Measurements from ENCODE around the gene RASA4B. TPM values are rescaled to one million over a fixed set of nuclear protein-coding genes. Genes with fewer than 3 reads are reported as not detected.

The RASA4B gene
- total and polyA plus RNA-seq, 2 experiments from 2014 or later: 0.99 to 1.5 TPM

DNA sequence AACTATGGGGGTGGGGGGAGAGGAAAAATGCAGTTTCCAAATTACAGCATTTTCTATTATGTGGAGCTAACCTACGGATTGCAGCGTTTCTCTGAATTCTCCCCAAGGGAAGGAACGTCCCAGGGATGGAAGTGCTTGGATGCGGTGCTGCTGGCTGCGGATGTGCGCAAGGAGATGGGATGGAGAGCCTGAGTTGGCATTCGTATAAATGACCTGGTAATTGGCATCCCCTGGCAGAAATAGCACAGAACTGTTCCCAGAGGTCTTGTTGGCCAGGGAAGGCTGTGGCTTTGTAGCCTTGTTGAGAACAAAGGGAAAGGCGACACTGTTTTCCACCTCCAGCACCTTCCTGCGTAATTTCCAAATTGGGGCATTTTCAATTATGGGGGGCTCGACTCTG lies 81.5 kb downstream of the RASA4B start:
- H3K27me3 Mint-ChIP-seq (ENCODE audit: insufficient read depth, low read depth, poor library complexity): peaks cover 13% of the 10 kb centered on the region
- H3K4me1 ChIP-seq (ENCODE audit: insufficient read depth): peaks cover 24% of the 10 kb centered on the region
- H3K9me3 Mint-ChIP-seq: no peaks in the 10 kb centered on the region
- no peak overlapping the region for H3K27ac ChIP-seq (ENCODE audit: low read depth)
- DNase-seq (ENCODE audit: low spot score) (no peak), ATAC-seq (no peak)
- no peak overlapping the region for H3K4me3 ChIP-seq
- no peak overlapping the region for H3K4me2 ChIP-seq
- H3K27me3 ChIP-seq (ENCODE audit: insufficient read depth): no peaks in the 10 kb centered on the region
- no peak overlapping the region for H3K4me3 Mint-ChIP-seq
- H3K36me3 Mint-ChIP-seq (ENCODE audit: low read depth): peaks cover 3% of the 10 kb centered on the region; the same call in 2 of the 3 replicates
- no peaks in the 10 kb centered on the region for H3K36me3 ChIP-seq (ENCODE audit: insufficient read depth)
- H4K20me1 ChIP-seq (replicated peaks; ENCODE audit: insufficient read depth): no peaks in the 10 kb centered on the region
- TF ChIP-seq CREB1 (CRISPR knock-in tag; IDR thresholded peaks at IDR 0.05; ENCODE audit: low read depth): no peak
- no peak for TF ChIP-seq CTCF (conservative IDR thresholded peaks at IDR 0.05; ENCODE audit: low read depth in 2 of 2)
- no peak for TF ChIP-seq JUNB (IDR thresholded peaks at IDR 0.05; ENCODE audit: unreplicated experiment)
- TF ChIP-seq REST (IDR thresholded peaks at IDR 0.05; ENCODE audit: unreplicated experiment): no peak
- TF ChIP-seq ZNF114 (CRISPR knock-in tag; IDR thresholded peaks at IDR 0.05): no peak
- no peak for TF ChIP-seq EZH2 (IDR thresholded peaks at IDR 0.05; ENCODE audit: low read depth, unreplicated experiment)
- TF ChIP-seq ZNF462 (CRISPR knock-in tag; IDR thresholded peaks at IDR 0.05): no peak
- TF ChIP-seq ETS1 (IDR thresholded peaks at IDR 0.05): no peak
- TF ChIP-seq ZNF331 (CRISPR knock-in tag; IDR thresholded peaks at IDR 0.05; ENCODE audit: low read depth): no peak
- no peak for TF ChIP-seq POLR2AphosphoS5 (IDR thresholded peaks at IDR 0.05; ENCODE audit: low read depth)
- no peak for TF ChIP-seq NANOG (IDR thresholded peaks at IDR 0.05; ENCODE audit: borderline replicate concordance)
- TF ChIP-seq EZH2phosphoT487 (IDR thresholded peaks at IDR 0.05; ENCODE audit: unreplicated experiment): no peak
- TF ChIP-seq STAT1 (IDR thresholded peaks at IDR 0.05; ENCODE audit: unreplicated experiment): no peak
- 0 out of 2 replicates have a peak, but pooled peaks cover 7% of the 10 kb centered on the region for H3K79me2 ChIP-seq (replicated peaks; ENCODE audit: insufficient read depth)
- H3K27ac Mint-ChIP-seq: no peak overlapping the region
- H3F3A ChIP-seq (replicated peaks; ENCODE audit: low read depth): no peaks in the 10 kb centered on the region; the same call in 1 of the 2 replicates
- H3K4me1 Mint-ChIP-seq: peaks cover 19% of the 10 kb centered on the region
- no peaks in the 10 kb centered on the region for H3K9me2 ChIP-seq (ENCODE audit: insufficient read depth)
- H2AFZ ChIP-seq: no peak overlapping the region
